Measurements from ENCODE around the gene FLYWCH1.

FLYWCH1 gene

DNA sequence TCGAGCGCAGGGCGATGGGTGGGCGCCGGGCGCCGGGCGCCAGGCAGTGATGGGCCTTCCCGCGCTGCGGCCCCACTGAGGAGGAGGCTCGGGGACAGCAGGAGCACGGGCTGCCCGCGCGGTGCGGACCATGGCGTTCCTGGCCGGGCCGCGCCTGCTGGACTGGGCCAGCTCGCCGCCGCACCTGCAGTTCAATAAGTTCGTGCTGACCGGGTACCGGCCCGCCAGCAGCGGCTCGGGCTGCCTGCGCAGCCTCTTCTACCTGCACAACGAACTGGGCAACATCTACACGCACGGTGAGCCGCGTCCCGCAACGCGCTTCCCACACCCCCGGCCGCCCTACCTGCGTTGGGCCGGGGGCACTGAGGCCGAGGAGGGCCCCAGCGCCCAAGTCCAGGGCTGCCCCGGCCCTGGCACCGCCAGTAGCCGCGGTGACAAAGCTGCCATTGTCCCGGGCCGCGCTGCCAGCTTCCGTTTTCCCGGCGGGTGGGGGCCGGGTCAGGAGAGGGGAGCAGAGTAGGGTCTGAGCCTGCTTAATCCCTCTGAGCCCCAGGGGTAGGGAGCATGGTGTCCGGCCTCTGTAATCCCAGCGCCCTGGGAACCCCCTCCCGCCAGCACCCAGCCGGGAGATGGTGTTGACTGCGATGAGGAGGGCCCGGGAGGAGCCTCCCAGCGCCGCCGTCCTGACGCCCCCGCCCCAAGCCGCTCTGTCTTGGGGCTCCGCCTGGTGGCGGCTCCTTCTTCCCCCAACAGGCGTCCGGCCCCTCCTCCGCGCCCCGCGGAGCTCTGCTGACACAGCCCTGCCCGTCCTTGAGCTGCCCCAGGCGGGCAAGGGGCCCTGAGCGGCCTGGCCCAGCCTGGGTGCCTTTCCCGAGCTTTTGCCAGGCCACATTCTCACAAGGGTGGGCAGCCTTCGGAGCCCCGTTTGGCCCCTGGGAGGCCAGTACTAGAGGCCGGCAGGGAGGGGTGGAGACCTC lies 58.1 kb downstream of the FLYWCH1 start:
- TF ChIP-seq TAF1 (IDR thresholded peaks at IDR 0.05; ENCODE audit: borderline replicate concordance, insufficient read depth, low read length) (0 out of 2 replicates have a peak, but pooled peaks have one; percentile 55), REST (IDR thresholded peaks at IDR 0.05; ENCODE audit: insufficient read depth in 1 of 2, low read depth in 2 of 2, low read length in 2 of 2) (0 out of 4 replicates have a peak, but pooled peaks of 1 of the 2 experiments have one; percentile 6), FOXP2 (optimal IDR thresholded peaks at IDR 0.05; ENCODE audit: borderline replicate concordance, extremely low read depth, extremely low read length, insufficient read depth) (no peak), POLR2AphosphoS5 (IDR thresholded peaks at IDR 0.05; ENCODE audit: low read depth, low read length) (peak; percentile 35; the same call in 1 of the 2 replicates)

- TF ChIP-seq TAF1 (IDR thresholded peaks at IDR 0.05; ENCODE audit: borderline replicate concordance, insufficient read depth, low read length) (no peak), SIN3A (IDR thresholded peaks at IDR 0.05; ENCODE audit: borderline replicate concordance, insufficient read depth, low read length) (no peak), POLR2AphosphoS5 (IDR thresholded peaks at IDR 0.05; ENCODE audit: low read depth, low read length) (no peak), REST (IDR thresholded peaks at IDR 0.05; ENCODE audit: insufficient read depth in 1 of 2, low read depth in 2 of 2, low read length in 2 of 2) (no peak), FOXP2 (optimal IDR thresholded peaks at IDR 0.05; ENCODE audit: borderline replicate concordance, extremely low read depth, extremely low read length, insufficient read depth) (no peak)
These were observed 58.8 kb downstream of the FLYWCH1 start for GRCh38 chr16:2970563-2970962.

DNA sequence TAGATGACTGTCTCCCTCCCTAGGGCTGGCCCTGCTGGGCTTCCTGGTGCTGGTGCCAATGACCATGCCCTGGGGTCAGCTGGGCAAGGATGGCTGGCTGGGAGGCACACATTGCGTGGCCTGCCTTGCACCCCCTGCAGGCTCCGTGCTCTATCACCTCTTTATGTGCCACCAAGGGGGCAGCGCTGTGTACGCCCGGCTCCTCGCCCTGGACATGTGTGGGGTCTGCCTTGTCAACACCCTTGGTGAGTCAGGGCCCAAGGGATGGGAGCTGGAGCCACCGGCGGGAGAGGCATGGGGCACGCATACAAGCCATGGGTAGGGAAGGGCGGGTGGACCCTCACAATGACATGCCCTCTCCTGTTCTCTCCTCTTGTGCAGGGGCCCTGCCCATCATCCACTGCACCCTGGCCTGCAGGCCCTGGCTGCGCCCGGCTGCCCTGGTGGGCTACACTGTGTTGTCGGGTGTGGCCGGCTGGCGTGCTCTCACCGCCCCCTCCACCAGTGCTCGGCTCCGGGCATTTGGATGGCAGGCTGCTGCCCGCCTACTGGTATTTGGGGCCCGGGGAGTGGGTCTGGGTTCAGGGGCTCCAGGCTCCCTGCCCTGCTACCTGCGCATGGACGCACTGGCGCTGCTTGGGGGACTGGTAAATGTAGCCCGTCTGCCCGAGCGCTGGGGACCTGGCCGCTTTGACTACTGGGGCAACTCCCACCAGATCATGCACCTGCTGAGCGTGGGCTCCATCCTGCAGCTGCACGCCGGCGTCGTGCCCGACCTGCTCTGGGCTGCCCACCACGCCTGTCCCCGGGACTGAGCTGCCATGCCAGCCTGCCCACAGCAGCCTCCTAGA lies 59.6 kb downstream of the FLYWCH1 start:
- TF ChIP-seq SIN3A (IDR thresholded peaks at IDR 0.05; ENCODE audit: borderline replicate concordance, insufficient read depth, low read length) (no peak), POLR2AphosphoS5 (IDR thresholded peaks at IDR 0.05; ENCODE audit: low read depth, low read length) (peak; percentile 10; the same call in 1 of the 2 replicates)

DNA sequence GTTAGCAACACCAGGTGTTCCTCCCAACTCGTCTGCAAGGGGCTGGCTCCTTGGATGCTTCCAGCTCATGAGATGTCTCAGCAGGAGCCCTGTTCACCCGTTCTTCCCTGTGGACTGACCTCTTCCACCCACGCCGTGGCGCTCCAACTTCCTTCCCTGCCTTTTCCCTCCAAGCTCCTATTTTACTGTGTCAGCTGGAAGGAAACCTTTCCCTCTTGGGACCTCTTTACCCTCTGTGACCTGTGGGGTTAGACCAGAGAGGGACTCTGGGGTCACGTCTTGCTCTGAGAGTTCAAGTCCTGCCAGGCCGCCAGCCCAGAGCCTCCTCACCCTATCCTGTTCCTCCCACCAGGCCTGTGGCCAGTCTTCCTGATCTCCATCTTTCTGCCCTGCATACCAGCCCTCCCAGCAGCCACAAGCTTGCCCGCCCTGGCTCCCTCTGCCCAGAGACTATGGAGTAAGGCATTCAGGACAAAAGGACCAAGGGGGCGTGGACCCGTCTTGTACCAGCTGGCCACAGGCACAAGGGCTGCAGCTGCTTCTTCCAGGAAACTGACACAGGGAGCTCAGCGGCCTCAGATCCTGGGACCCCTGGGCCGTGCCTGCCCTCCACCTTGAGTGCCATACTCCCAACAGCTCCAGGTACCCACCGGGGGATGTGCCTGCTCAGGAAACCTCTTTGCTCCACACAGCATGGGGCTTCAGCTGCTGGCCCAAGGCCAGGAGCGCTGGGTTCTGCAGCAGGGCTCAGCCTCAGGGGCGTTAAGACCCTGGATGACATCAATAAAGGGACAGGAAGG lies 60.5 kb downstream of the FLYWCH1 start:
- no peak; the same call in 1 of the 2 replicates for TF ChIP-seq POLR2AphosphoS5 (IDR thresholded peaks at IDR 0.05; ENCODE audit: low read depth, low read length)
- TF ChIP-seq SIN3A (IDR thresholded peaks at IDR 0.05; ENCODE audit: borderline replicate concordance, insufficient read depth, low read length) = no peak
- no peak for TF ChIP-seq FOXP2 (optimal IDR thresholded peaks at IDR 0.05; ENCODE audit: borderline replicate concordance, extremely low read depth, extremely low read length, insufficient read depth)
- TF ChIP-seq TAF1 (IDR thresholded peaks at IDR 0.05; ENCODE audit: borderline replicate concordance, insufficient read depth, low read length) = no peak
- no peak for TF ChIP-seq REST (IDR thresholded peaks at IDR 0.05; ENCODE audit: insufficient read depth in 1 of 2, low read depth in 2 of 2, low read length in 2 of 2)

- 0 out of 4 replicates have a peak, but pooled peaks of 1 of the 2 experiments have one; percentile 30 for TF ChIP-seq REST (IDR thresholded peaks at IDR 0.05; ENCODE audit: insufficient read depth in 1 of 2, low read depth in 2 of 2, low read length in 2 of 2)
- TF ChIP-seq SIN3A (IDR thresholded peaks at IDR 0.05; ENCODE audit: borderline replicate concordance, insufficient read depth, low read length) = no peak
- TF ChIP-seq TAF1 (IDR thresholded peaks at IDR 0.05; ENCODE audit: borderline replicate concordance, insufficient read depth, low read length) = no peak
- no peak for TF ChIP-seq FOXP2 (optimal IDR thresholded peaks at IDR 0.05; ENCODE audit: borderline replicate concordance, extremely low read depth, extremely low read length, insufficient read depth)
- peak; percentile 56 for TF ChIP-seq POLR2AphosphoS5 (IDR thresholded peaks at IDR 0.05; ENCODE audit: low read depth, low read length)
These were observed 61.4 kb downstream of the FLYWCH1 start for GRCh38 chr16:2973093-2973492.

Data from PFSK-1 (cell line).